Hepatocyte (in vitro differentiated cells): ENCODE data around the gene C1QC.

Source experiments
- CTCF ChIP-seq: fragments of 200-600 bp; sonication (generic); IDR thresholded peaks from 2 replicates; pipeline ENCODE4 v1.5.1; 2016; ENCODE audit warnings: antibody characterized with exemption, mild to moderate bottlenecking; ENCODE audit not compliant: poor library complexity
- EZH2phosphoT487 ChIP-seq: fragments of 200-600 bp; sonication (generic); IDR thresholded peaks from one replicate; pipeline ENCODE4 v1.6.1; 2018; ENCODE audit warnings: antibody characterized with exemption, mild to moderate bottlenecking, low read depth, moderate library complexity; ENCODE audit not compliant: unreplicated experiment, severe bottlenecking

DNA sequence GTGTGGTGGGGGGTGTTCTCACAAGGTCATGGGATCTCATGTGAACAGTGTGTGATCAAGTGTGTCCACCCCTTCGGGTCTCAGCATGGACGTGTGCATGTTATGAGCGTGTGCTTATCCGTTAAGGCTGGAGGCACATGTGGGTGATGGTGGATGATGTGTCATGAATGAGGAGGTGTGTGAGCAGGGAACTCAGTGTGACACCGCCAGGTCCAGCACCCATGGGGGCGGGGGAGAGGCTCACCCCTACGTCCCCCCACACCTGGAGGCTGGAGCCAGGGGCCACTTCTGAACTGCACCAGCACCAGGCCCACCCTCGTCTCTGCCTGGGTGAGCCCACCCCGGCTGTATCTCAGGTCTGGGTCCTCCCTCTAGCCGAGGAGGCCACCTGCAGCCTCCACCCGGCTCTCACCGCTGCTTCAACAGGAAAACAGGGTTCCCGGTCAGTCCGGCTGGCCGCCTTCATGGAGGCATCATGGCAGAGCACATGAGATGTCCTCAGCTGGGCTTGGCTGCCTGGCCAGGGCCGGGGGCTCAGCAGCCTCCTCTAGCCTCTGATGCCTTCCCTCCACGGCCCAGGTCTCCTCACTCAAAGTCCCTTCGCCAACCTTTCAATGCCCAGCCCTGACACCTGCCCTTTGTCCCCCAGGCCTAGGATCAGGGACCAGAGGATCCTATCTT, 41.2 kb upstream of the C1QC start:
- TF ChIP-seq CTCF (no peak), EZH2phosphoT487 (no peak)
